Heart left ventricle (tissue), 13 donors: ENCODE measurements around the gene MEGF11.

ENCODE experiments used
- POLR2A ChIP-seq, 2 donors: fragments of 450-650 bp; IDR thresholded peaks; one replicate each; pipeline ENCODE4 v1.6.1; 2017; ENCODE audit warnings: antibody characterized with exemption in 2 of 2, mild to moderate bottlenecking in 2 of 2, moderate library complexity in 2 of 2
- TF ChIP-seq, protein P1 (sequence below), 12 donors: fragments of 200-600 bp; sonication (generic) in 4 of 12; IDR thresholded peaks; one replicate each; pipeline versions ENCODE4 v1.5.0 to v1.8.0; 2018 to 2022; ENCODE audit warnings: antibody characterized with exemption in 12 of 12, mild to moderate bottlenecking in 5 of 12
- donor health status: ischemic (EF 13 %, LVEDD 7.1; RV severe dilation, severe dysfunction).
- donor health status: DM: no; HTN: yes; CAD: no.
- donor health status: DM: no; HTN: no; CAD: no.
- donor health status: ischemic (EF 25% LVEDD 6.9; RV normal size, moderate dysfunction).
- donor health status: ischemic (EF 25% LVEDD 5.7; RV mildly dilated, moderate dysfunction).
- donor health status: ischemic (EF 35%, LVEDD 5.7; RV mildly dilated, moderate dysfunction).
- donor health status: nonischemic (EF 11% LVEDD 7.7; RV severe dilation, severe dysfunction).
- donor health status: DM: yes; HTN: yes; CAD: no.
- donor health status: PGD.
- donor health status: ischemic (EF 29% LVEDD 5.4; RV normal size, mild dysfunction).
- donor health status: nonischemic (EF 23%, LVEDD 6.1; RV moderate dilation, normal function).

DNA sequence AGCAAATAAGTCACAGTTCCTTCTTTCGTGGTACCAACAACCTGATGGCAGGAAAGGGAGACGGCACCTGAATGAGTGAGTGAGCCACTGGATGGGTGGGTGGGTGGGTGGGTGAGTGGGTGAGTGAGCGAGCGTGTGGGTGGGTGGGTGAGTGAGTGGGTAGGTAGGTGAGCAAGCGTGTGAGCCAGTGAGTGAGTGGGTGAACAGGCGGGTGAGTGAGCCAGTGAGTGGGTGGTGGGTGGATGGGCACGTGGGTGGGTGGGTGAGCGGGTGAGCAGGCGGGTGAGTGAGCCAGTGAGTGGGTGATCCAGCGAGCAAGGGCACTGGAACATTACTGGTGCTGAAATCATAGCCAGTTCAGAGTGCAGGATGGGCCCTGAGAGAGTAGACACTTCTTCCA lies 152.8 kb downstream of the MEGF11 start:
- TF ChIP-seq, protein P1, sequence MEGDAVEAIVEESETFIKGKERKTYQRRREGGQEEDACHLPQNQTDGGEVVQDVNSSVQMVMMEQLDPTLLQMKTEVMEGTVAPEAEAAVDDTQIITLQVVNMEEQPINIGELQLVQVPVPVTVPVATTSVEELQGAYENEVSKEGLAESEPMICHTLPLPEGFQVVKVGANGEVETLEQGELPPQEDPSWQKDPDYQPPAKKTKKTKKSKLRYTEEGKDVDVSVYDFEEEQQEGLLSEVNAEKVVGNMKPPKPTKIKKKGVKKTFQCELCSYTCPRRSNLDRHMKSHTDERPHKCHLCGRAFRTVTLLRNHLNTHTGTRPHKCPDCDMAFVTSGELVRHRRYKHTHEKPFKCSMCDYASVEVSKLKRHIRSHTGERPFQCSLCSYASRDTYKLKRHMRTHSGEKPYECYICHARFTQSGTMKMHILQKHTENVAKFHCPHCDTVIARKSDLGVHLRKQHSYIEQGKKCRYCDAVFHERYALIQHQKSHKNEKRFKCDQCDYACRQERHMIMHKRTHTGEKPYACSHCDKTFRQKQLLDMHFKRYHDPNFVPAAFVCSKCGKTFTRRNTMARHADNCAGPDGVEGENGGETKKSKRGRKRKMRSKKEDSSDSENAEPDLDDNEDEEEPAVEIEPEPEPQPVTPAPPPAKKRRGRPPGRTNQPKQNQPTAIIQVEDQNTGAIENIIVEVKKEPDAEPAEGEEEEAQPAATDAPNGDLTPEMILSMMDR (IDR thresholded peaks at IDR 0.05), result no peak
- no peak for TF ChIP-seq POLR2A (IDR thresholded peaks at IDR 0.05)
